EH (cell line): ENCODE results near the gene C1QTNF9.
"Not testable (repeated sequence)": the region's sequence is repeated elsewhere in the genome, so short reads cannot be mapped to it uniquely, and the experiment has no call there.

Source experiments
- DNase-seq: peaks from one replicate; pipeline ENCODE4 v3.0.0-alpha.2; 2015; ENCODE audit warnings: low read depth

The C1QTNF9 gene

GRCh38 chr13:24361113-24361512, 51.7 kb downstream of the C1QTNF9 start:
- no peak for DNase-seq

- no peak for DNase-seq
Observed at GRCh38 chr13:24361852-24362366, 52.5 kb downstream of the C1QTNF9 start.

- DNase-seq, result no peak
Observed at GRCh38 chr13:24362435-24362952, 53.1 kb downstream of the C1QTNF9 start.

- DNase-seq, result no peak
Observed at GRCh38 chr13:24365191-24365590, 55.8 kb downstream of the C1QTNF9 start.

GRCh38 chr13:24366315-24366714, 56.9 kb downstream of the C1QTNF9 start:
- DNase-seq, result not testable (repeated sequence)

- DNase-seq, result not testable (repeated sequence)
Observed at GRCh38 chr13:24371273-24371672, 61.9 kb downstream of the C1QTNF9 start.
